Measurements from ENCODE around the gene EFCAB6.

EFCAB6 gene

GRCh38 chr22:43858156-43858895 lies 46.2 kb upstream of the EFCAB6 start:
- H3K4me3 ChIP-seq (ENCODE audit: low read length), result no peak overlapping the region
- DNase-seq (ENCODE audit: low read depth), result no peak

GRCh38 chr22:43857367-43857766 lies 45.3 kb upstream of the EFCAB6 start:
- H3K4me3 ChIP-seq (ENCODE audit: low read length), result no peak overlapping the region
- no peak for DNase-seq (ENCODE audit: low read depth)
- no peak for TF ChIP-seq CTCF (conservative IDR thresholded peaks at IDR 0.05; ENCODE audit: low read depth, low read length)

More at GRCh38 chr22:43858156-43858895, 46.2 kb upstream of the EFCAB6 start:
- TF ChIP-seq CTCF (conservative IDR thresholded peaks at IDR 0.05; ENCODE audit: low read depth, low read length), result no peak

GRCh38 chr22:43855431-43855830 lies 43.3 kb upstream of the EFCAB6 start:
- no peak overlapping the region for H3K4me3 ChIP-seq (ENCODE audit: low read length)
- no peak for TF ChIP-seq CTCF (conservative IDR thresholded peaks at IDR 0.05; ENCODE audit: low read depth, low read length)
- no peak for DNase-seq (ENCODE audit: low read depth)

- H3K4me3 ChIP-seq (ENCODE audit: low read length), result no peak overlapping the region
- no peak for DNase-seq (ENCODE audit: low read depth)
- TF ChIP-seq CTCF (conservative IDR thresholded peaks at IDR 0.05; ENCODE audit: low read depth, low read length), result no peak
Observed at GRCh38 chr22:43854786-43855271, 42.7 kb upstream of the EFCAB6 start.

GRCh38 chr22:43854121-43854785 lies 42.1 kb upstream of the EFCAB6 start:
- TF ChIP-seq CTCF (conservative IDR thresholded peaks at IDR 0.05; ENCODE audit: low read depth, low read length), result no peak
- DNase-seq (ENCODE audit: low read depth), result no peak
- no peak overlapping the region for H3K4me3 ChIP-seq (ENCODE audit: low read length)

- no peak overlapping the region for H3K4me3 ChIP-seq (ENCODE audit: low read length)
- no peak for TF ChIP-seq CTCF (conservative IDR thresholded peaks at IDR 0.05; ENCODE audit: low read depth, low read length)
- no peak for DNase-seq (ENCODE audit: low read depth)
Observed at GRCh38 chr22:43853328-43853931, 41.3 kb upstream of the EFCAB6 start.

Data from retinal pigment epithelial cell (primary cell).